ENCODE measurements around the gene GFOD1. TPM values are rescaled to one million over a fixed set of nuclear protein-coding genes. Genes with fewer than 3 reads are reported as not detected.
"Not testable (repeated sequence)": the region's sequence is repeated elsewhere in the genome, so short reads cannot be mapped to it uniquely, and the experiment has no call there.

Gene GFOD1
- polyA plus RNA-seq, 3 donors: 1.7 to 2.2 (median 1.9) TPM

DNA sequence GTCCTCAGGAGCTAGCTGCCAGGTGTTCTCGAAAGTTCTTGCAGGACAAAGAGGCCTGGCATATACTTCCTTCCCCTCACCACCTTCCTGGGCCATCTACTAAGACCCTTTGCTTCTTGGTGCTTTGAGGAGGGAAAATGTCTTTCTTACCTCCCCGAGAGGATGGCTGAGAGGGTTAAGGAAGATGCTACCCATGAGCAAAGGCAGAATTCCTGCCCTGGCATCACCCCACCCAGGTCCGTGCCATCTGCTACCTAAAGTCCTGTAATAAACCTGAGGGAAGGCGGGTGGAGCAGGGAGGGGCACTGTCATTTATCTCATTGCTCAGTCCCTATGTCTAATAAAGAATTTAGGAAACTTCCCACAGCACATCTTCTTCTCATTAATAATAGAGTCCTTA, 16.2 kb downstream of the GFOD1 start:
- no peak for DNase-seq (ENCODE audit: extremely low read depth in 1 of 11, low read depth in 9 of 11, low spot score in 4 of 11)

DNA sequence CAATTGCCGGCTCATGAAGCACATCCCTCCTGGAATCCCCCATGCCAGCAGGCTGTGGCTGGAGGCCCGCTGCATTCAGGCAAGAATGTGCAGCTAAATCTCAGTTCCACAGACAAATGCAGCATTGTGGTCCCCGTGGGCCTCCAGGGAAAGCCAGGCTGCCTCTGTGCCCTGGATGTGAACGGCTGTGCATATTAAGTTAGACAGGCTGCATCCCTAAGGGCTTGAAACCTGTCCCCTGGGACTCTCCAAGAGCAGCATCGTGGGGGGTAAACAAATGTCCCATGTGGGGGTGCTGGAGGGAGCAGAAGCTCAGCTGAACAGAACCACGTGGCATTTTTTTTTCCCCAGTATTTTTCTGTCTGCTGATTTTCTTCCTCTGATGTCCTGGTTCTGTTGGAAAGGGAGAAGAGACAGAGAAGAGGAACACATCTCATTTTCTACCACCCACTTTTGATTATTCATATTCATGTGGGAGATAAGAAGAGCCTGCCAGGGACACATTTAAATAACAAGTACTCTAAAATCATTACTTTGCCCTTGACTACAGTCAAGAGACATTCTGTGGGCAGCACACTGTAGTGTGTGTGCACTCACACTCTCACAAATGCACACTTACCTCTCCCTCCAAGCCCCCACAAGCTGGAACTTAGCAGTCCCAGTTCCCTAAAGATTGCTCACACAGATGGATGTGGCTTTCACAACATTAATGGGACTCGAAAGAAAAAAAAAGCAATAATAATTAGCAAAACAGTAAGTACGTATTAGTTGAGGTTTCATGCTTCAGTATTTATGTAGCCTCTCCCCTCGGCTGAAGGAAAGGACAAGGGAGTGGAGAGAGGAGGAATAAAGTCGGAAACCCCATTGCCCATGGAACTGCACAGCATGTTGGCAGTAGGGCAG, 16.9 kb downstream of the GFOD1 start:
- no peak for DNase-seq (ENCODE audit: extremely low read depth in 1 of 11, low read depth in 9 of 11, low spot score in 4 of 11)

DNA sequence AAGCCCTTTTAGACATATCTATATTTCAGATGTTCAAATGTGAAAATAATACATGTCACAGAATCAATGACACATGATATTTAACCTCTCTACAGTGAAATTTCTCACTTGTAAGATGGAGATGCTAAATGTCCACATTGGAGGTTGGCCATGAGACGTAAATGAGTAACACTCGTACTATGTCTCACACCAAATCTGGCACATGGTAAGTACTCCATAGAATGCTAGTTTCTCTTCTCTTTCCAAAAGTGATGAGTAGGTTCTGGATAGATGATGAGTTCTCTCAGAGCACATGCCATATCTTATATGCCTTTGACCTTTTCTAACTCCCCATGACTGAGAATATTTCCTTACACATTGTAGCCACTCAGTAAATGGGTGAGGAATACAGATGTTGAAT, 17.7 kb downstream of the GFOD1 start:
- no peak for DNase-seq (ENCODE audit: extremely low read depth in 1 of 11, low read depth in 9 of 11, low spot score in 4 of 11)

DNA sequence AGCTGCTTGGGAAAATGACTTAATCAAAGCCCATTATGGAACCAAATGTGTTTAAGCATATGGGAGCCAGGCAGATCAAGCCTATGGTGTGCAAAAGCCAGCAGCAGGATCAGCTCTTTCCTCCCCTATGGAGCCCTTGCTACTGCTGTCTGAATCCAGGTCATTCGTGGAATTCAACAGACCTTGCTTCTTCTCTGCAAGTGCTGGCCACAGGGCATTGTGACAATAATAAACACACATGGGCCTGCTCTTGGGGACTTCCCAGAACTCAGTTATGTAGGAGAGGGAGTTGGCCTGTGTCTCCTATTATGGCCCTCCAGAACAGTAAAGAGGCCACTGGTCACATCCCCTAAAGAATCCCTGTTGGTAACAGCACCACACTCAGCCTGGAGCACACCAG, 18.6 kb downstream of the GFOD1 start:
- DNase-seq (ENCODE audit: extremely low read depth in 1 of 11, low read depth in 9 of 11, low spot score in 4 of 11): no peak

DNA sequence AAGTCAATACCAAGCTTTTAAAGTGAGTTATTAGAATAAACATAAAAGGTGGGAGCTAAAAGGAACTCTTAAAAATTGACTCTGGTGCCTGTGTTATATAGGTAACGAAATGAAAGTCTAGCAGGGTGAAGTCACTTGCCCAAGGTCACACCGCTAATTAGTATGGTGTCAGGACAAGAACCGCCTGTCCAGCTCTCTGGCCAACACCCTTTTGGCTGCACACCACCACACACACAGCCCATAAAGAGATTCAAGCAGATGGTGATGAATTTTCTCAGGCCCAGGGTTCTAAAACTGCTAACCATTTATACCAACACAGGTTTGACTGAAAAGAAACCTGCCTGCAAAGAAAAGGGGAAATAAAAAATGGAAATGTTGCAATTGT, 20.2 kb downstream of the GFOD1 start:
- no peak for DNase-seq (ENCODE audit: extremely low read depth in 1 of 11, low read depth in 9 of 11, low spot score in 4 of 11)

DNA sequence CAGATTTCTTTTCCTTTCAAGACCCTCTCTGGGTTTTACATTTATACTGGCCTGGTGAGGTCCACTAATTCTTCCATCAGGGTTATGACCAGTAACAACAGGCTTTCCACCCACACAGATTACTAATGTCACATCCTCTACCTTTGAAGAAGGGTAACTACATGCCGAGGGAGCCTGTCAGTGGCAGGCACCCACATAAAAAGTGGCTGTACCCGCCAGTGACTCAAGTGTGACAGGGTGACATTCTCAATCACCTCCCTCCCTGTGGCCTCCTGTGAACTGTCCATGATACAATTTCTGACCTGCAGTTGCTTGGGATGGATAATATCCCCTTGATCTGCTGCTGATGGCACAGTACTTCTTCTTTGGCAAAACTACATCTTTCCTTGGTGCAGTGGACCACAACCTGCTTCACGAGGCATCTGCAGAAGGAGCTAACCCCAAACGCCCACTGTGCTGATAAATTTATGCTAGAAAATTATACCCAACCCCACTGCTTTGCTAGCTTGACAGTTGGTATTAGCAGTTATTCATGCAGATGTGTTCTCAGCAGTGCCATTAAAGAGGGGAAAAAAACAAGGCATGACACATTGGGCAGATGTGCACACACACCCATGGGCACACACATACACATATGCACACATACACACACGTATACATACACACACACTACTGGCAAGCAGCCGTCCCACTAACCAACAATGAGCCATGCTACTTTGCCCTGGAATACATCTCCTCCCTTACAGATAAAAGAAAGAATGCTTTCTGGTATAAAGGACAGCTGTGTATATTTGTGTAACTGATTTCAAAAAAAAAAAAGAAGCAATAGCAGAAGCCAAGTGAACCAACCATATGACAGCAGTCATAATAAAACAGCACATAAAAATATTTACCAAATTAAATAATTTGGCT, 20.8 kb downstream of the GFOD1 start:
- DNase-seq (ENCODE audit: extremely low read depth in 1 of 11, low read depth in 9 of 11, low spot score in 4 of 11): no peak

DNA sequence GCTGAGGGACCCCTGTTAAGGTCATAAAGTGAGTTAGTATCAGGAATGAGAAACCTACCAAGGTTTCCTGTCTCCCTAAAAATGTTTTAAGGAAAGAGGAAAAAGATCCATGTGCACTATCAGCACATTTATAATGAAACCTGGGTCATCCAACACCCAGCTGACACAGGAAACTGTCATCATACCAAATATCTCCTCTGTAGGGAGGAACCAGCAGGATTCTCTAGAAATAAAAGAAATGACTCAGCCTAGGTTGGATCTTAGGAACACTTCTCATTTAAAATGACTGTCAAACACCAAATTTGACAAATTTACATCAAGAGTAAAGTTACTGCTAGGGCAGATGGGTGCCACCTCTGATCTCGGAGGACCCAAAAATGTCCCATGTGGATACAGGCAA, 21.7 kb downstream of the GFOD1 start:
- DNase-seq (ENCODE audit: extremely low read depth in 1 of 11, low read depth in 9 of 11, low spot score in 4 of 11): no peak

DNA sequence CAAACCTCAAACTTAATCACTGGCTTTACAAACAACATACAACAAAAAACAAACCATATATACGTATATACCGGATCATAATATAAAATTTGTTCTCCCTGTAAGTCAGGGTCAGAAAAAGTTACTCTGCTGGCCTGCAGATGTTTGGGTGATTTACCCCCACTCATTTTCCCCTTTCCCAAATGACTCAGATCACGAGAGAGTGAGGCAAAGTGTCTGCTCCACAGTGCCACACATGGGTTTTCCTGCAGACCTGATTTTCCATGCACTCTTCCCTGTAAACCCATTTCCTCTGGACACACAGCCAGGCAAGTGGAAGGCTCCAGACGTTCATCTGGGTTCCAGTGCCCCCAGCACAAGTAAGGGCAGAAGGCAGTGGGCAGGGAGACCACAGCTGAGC, 23.5 kb downstream of the GFOD1 start:
- DNase-seq (ENCODE audit: extremely low read depth in 1 of 11, low read depth in 9 of 11, low spot score in 4 of 11): no peak

DNA sequence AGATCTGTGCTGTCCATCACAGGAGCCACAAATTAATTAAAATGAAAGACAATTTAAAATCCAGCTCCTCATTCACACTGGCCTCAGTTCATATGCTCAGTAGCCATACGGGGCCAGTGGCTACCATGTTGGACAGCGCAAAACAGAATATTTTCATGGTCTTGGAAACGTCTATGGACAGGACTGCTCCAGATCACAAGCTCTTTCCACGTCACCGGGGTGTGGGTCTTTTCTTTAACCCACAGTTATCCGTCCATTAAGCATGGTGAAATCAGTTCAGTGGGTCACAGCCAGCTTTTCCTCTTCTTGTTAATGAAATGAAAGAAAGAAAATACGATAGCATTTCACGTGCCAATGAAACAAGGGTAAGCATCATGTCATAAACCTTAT, 24.1 kb downstream of the GFOD1 start:
- DNase-seq (ENCODE audit: extremely low read depth in 1 of 11, low read depth in 9 of 11, low spot score in 4 of 11): no peak

DNA sequence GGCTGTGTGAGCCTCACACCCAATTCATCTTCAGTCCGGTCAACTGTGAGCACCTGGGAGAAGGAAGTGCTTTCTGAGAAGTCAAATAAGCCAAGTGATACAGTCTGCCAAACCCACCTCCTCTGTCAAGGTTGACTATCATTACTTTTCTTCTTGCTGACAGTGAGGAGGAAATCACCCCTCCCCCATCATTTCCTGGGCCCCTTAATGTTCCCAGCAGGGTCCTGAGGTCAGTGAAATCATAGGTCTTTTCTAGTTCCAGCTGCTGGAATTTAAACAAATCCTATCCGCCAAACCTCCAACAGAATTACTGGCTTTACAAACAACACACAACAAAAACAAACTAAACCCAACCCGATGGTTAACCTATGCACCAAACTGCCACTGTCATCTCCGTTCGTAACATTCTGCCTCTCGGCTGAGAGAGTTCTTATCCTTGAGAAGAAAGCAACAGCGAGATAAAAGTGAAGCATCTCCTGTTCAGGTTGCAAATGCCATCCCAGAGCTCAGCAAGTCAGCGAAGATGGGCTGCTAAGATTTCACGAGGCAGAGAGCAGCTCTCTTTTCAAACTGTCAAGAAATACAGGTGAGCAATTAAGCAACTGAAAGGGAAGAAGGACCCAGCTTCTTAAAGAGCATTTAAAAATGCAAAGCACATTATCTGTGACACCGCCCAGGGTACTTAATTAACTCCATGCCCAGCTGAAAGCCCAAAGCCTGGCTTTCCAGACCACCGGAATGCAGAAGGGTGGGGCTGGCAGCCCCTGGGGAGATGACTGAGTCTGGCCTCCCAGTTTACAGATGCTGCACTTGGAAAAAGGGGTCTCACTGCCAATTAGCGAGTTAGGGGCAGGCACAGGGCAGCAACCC, 24.7 kb downstream of the GFOD1 start:
- DNase-seq (ENCODE audit: extremely low read depth in 1 of 11, low read depth in 9 of 11, low spot score in 4 of 11): no peak

DNA sequence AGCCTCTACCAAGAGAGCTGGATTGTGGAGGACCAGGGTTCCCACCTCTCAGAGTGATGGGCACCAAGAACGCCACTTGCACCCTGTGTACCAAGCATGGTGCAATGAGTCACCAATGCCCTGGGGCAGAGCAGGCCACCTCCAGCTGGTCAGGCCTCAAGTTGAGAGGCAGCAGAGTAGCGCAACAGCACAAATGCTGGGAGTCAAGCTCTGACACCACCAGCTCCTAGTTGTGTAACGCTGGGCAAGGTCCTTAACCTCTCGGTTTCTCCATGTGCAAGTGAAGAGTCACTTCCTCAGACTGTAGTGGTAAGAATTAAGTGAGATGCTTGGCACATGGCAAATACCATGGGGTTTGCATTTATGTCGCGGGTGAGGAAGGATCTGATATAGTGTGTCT, 25.6 kb downstream of the GFOD1 start:
- DNase-seq (ENCODE audit: extremely low read depth in 1 of 11, low read depth in 9 of 11, low spot score in 4 of 11): no peak

DNA sequence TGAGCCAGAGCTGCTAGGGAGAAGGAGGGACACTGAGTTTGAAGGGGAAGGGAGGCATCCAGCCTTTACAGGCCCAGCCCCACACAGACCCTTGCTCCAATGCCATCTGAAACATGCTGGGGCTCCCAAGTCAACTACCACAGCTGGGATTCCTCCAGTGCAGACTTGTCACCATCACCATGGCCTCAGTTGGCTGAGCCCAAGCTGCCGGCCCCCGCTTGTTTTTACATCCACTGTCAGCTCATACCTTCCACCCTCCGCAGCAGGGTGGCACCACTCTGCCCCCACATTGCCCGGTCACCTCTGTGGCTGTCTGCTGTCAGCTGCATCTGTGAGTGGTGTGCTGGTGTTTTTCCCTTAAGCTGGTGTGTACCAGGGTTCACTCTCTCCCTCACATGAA, 26.1 kb downstream of the GFOD1 start:
- DNase-seq (ENCODE audit: extremely low read depth in 1 of 11, low read depth in 9 of 11, low spot score in 4 of 11): peak in 6 of 11 donors; percentile 36 to 59 (median 44)

DNA sequence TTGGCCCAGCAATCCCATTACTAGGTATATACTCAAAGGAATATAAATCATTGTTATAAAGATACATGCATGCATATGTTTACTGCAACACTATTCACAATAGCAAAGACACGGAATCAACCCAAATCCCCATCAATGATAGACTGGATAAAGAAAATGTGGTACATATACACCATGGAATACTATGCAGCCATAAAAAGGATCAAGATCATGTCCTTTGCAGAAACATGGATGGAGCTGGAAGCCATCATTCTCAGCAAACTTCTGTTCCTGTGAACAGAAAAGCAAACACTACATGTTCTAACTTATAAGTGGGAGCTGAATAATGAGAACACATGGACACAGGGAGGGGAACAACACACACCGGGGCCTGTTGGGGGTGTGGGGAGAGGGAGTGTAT, 27.1 kb downstream of the GFOD1 start:
- DNase-seq (ENCODE audit: extremely low read depth in 1 of 11, low read depth in 9 of 11, low spot score in 4 of 11): not testable (repeated sequence)

DNA sequence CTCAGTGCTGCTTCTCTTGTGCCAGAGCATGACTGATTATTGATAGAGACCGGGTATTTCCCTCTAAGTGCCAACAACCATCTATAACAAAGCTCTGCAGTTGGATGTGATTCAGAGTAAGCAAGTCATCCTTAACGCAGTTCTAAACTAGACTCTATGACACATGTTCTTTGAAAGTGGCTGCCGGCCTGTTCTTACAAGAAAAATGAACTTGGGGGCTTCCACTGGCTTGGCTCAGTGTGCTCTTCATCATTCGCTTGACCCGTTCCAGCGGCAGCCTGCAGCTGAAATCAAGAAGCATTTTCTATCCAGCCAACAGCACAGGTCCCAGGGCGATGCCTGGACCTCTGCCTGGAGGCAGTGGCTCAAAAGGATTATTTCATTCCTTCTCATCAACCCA, 29.8 kb downstream of the GFOD1 start:
- DNase-seq (ENCODE audit: extremely low read depth in 1 of 11, low read depth in 9 of 11, low spot score in 4 of 11): no peak

DNA sequence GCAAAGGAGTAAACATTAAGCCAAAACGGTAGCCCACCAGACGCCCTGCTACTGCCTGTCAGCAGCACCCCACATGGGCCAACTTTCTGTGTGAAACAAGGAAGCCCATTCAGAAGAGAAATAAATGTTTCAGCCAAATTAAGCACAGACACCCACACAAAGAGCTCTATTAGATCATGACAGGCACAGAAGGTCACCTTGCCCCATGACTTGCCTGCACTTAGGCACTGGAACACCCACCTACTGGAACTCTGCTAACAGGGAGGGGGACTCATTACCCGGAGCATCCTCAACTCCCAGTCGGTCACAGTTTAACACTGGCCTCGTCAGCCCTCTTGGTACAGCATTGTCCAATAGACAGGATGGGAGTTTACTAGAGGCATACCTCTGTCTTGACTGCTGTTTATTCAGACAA, 31.8 kb downstream of the GFOD1 start:
- no peak for DNase-seq (ENCODE audit: extremely low read depth in 1 of 11, low read depth in 9 of 11, low spot score in 4 of 11)

DNA sequence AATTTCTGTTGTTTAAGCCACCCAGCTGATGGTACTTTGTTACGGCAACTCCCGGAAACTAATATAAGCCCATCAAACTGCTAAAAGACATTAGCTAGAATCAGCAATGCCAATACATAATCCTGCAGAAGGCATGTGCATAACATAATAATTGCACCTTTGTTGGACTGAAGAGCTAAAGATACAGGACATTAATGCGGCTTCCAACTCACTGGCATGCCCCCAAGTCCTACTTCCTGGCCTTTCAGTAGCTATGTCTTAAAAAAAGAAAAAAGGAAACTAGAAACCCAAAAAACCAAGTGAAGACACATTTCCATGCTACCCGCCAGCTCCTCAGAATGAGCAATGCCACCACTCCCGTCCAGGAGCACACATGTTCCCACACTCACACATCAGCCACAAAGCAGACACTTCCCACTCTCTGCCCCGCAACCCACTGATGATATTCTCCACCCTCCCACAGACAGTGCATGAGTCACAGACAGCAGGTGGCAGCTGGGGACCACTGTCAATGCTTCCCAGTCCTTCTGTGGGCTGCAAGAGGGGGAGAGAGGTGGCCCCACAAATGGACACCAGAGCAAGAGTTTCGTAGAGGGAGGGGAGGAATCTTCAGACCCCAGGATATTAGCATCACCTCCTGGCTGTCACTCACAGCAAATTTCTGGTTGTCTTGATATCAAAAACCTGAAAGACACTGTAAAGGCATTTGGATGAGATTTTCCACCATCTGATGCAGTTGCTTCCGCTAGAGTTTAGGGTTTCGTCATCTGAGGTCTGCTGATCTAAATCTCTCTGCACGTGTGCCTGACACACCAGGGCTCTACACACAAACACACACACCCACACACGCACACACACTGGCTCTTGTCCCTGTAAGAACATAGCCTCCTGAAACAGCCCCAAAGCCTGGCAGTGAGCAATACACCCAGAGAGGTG, 32.8 kb downstream of the GFOD1 start:
- DNase-seq (ENCODE audit: extremely low read depth in 1 of 11, low read depth in 9 of 11, low spot score in 4 of 11): no peak

DNA sequence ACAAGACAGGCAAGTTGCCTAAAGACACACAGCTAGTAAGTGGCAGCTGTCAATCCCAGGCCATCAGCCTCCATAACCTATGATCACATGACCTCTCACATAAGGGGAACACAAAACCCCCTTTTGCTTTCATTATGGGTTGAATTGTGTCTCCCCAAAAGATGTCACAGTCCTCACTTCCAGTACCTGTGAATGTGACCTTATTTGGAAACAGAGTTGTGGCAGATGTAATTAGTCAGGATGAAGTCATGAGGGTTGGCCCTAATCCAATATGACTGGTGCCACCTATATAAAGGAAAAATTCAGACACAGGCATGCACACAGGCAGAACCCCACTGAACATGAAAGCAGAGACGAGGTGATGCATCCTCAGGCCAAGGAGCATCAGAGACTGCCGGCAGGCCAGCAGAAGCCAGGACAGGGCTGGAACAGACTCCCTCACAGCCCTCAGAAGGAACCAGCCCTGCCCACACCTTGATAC, 33.6 kb downstream of the GFOD1 start:
- DNase-seq (ENCODE audit: extremely low read depth in 1 of 11, low read depth in 9 of 11, low spot score in 4 of 11): no peak

DNA sequence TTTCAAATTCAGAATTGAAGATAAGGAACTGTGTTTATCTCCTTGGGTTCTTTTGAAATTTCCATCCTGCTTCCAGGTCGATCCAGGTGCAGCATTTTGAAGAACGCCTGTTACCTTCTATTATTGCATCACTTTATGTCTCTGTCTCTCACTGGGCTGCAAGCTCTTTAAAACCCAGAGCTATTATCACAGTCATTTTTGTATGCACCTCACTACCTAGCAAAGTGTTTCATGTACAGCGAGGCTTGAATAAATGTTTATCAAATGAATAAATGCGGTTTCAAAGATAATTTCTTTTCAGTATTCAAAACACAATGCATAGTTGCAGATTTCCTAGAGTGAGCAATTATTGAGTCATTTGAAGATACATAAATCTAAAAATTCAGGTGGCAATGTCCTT, 34.2 kb downstream of the GFOD1 start:
- DNase-seq (ENCODE audit: extremely low read depth in 1 of 11, low read depth in 9 of 11, low spot score in 4 of 11): no peak
